GM12878 (cell line): ENCODE data around the gene SUB1. TPM values are rescaled to one million over a fixed set of nuclear protein-coding genes. Genes with fewer than 3 reads are reported as not detected.

Experiments used
- ATF7 ChIP-seq: fragments of 450-650 bp; IDR thresholded peaks from 2 replicates; pipeline ENCODE4 v1.6.1; 2016; ENCODE audit warnings: low read depth, mild to moderate bottlenecking
- CHD4 ChIP-seq: fragments of 200-600 bp; sonication (generic); IDR thresholded peaks from 2 replicates; pipeline ENCODE4 v1.6.1; 2016; ENCODE audit warnings: mild to moderate bottlenecking
- CREB1 ChIP-seq: IDR thresholded peaks from 2 replicates; pipeline ENCODE4 v1.6.1; 2012; ENCODE audit warnings: low read depth, mild to moderate bottlenecking, inconsistent platforms
- ESRRA ChIP-seq: IDR thresholded peaks from 2 replicates; pipeline ENCODE4 v1.6.1; 2012; ENCODE audit warnings: mild to moderate bottlenecking, low read length, improper control_type of control experiment
- GABPA ChIP-seq: IDR thresholded peaks from 2 replicates; pipeline ENCODE4 v1.6.1; 2014; ENCODE audit warnings: antibody characterized with exemption, low read depth, mild to moderate bottlenecking, inconsistent platforms
- HDAC6 ChIP-seq: fragments of 200-600 bp; sonication (generic); IDR thresholded peaks from one replicate; pipeline ENCODE4 v1.8.0; 2017; ENCODE audit warnings: antibody characterized with exemption; ENCODE audit not compliant: unreplicated experiment
- HSF1 ChIP-seq: fragments of 150-350 bp; IDR thresholded peaks from 2 replicates; pipeline ENCODE4 v1.6.1; 2014; ENCODE audit warnings: mild to moderate bottlenecking, low read depth, low read length
- IKZF1 ChIP-seq: fragments of 450-650 bp; conservative IDR thresholded peaks from 2 replicates; pipeline ENCODE4 v1.6.1; 2017; ENCODE audit warnings: antibody characterized with exemption, mild to moderate bottlenecking
- JUND ChIP-seq: IDR thresholded peaks from 2 replicates; pipeline ENCODE4 v1.6.1; 2012; ENCODE audit warnings: low read depth, mild to moderate bottlenecking, low read length, improper control_type of control experiment, moderate library complexity
- NR2C1 ChIP-seq: fragments of 450-650 bp; IDR thresholded peaks from 2 replicates; pipeline ENCODE4 v1.6.1; 2017; ENCODE audit warnings: antibody characterized with exemption, mild to moderate bottlenecking, moderate library complexity
- NRF1 ChIP-seq: conservative IDR thresholded peaks from 2 replicates; pipeline ENCODE4 v1.6.1; 2011; ENCODE audit warnings: mild to moderate bottlenecking, low read depth, low read length, improper control_type of control experiment
- POLR2AphosphoS2 ChIP-seq: IDR thresholded peaks from 2 replicates; pipeline ENCODE4 v1.6.1; 2011; ENCODE audit warnings: low read depth, mild to moderate bottlenecking, low read length, improper control_type of control experiment, moderate library complexity
- REST ChIP-seq: IDR thresholded peaks from 2 replicates; pipeline ENCODE4 v1.6.1; 2012; ENCODE audit warnings: mild to moderate bottlenecking, low read depth, low read length
- RUNX3 ChIP-seq: IDR thresholded peaks from 2 replicates; pipeline ENCODE4 v1.6.1; 2012; ENCODE audit warnings: low read length, inconsistent platforms
- STAT1 ChIP-seq: fragments of 450-650 bp; conservative IDR thresholded peaks from 2 replicates; pipeline ENCODE4 v1.6.1; 2014; ENCODE audit warnings: antibody characterized with exemption, mild to moderate bottlenecking
- ZBTB4 ChIP-seq: fragments of 450-650 bp; formaldehyde crosslinking; IDR thresholded peaks from 2 replicates; pipeline ENCODE4 v1.4.0; 2022; ENCODE audit warnings: mild to moderate bottlenecking, moderate library complexity
- ZBTB40 ChIP-seq: fragments of 450-650 bp; IDR thresholded peaks from 2 replicates; pipeline ENCODE4 v1.6.1; 2016; ENCODE audit warnings: mild to moderate bottlenecking, moderate library complexity, borderline replicate concordance
- polyA plus RNA-seq, 11 experiments: library from polyadenylated mRNA; depleted of rRNA in 4 of 11; unstranded in 6 of 11; stranded (reverse) in 5 of 11; fragments of >200 nt; fragmentation: Nextera tagmentation in 4 of 11; fragmentation: Illumina TruSeq in 1 of 11; extraction: Ambion mirVana in 4 of 11; extraction: Trizol in 1 of 11; gene quantifications; 1 replicate in 1 of 11; 2 replicates in 10 of 11; pipeline versions ENCODE4 v1.2.1 to v1.2.3, GENCODE V29; 2011 to 2016; ENCODE audit warnings: inconsistent platforms in 2 of 11, missing spikeins in 2 of 11, low read depth in 1 of 11
- total RNA-seq, 4 experiments: library from RNA; depleted of rRNA in 3 of 4; stranded (reverse); fragments of >200 nt in 3 of 4; fragmentation: Illumina TruSeq in 1 of 4; extraction: Trizol in 1 of 4; gene quantifications; 2 replicates each; pipeline versions ENCODE4 v1.2.1 to v1.2.3, GENCODE V29; 2013 to 2021

The SUB1 gene
- total and polyA plus RNA-seq, 10 of the 15 experiments (the other 5 are each of a cell fraction or from before 2014, with no cell fraction given): 468 to 2,785 (median 1,145) TPM

GRCh38 chr5:32585446-32586275 is at the start of gene SUB1 (continued):
- TF ChIP-seq ESRRA (0 out of 2 replicates have a peak, but pooled peaks have one; percentile 56), ZBTB40 (peak; percentile 74; the same call in 1 of the 2 replicates), STAT1 (no peak), RUNX3 (peak; percentile 89), CREB1 (peak; percentile 90), HDAC6 (peak; percentile 68), JUND (no peak), IKZF1 (peak; percentile 42), NRF1 (no peak), GABPA (peak; percentile 71), POLR2AphosphoS2 (peak; percentile 77), NR2C1 (no peak; the same call in 1 of the 2 replicates), CHD4 (no peak), REST (peak; percentile 60), ATF7 (peak; percentile 66; the same call in 1 of the 2 replicates), ZBTB4 (CRISPR knock-in tag) (peak; percentile 92), HSF1 (0 out of 2 replicates have a peak, but pooled peaks have one; percentile 37)
